C1 segment of cervical spinal cord (tissue), 14 donors: Measurements from ENCODE around the gene LTBP4.
"Not testable (repeated sequence)": the region's sequence is repeated elsewhere in the genome, so short reads cannot be mapped to it uniquely, and the experiment has no call there.

Experiments used
- DNase-seq, 14 donors: peaks; one replicate each; lab custom pipeline; 2025; lab: John Stamatoyannopoulos, UW

Gene LTBP4

DNA sequence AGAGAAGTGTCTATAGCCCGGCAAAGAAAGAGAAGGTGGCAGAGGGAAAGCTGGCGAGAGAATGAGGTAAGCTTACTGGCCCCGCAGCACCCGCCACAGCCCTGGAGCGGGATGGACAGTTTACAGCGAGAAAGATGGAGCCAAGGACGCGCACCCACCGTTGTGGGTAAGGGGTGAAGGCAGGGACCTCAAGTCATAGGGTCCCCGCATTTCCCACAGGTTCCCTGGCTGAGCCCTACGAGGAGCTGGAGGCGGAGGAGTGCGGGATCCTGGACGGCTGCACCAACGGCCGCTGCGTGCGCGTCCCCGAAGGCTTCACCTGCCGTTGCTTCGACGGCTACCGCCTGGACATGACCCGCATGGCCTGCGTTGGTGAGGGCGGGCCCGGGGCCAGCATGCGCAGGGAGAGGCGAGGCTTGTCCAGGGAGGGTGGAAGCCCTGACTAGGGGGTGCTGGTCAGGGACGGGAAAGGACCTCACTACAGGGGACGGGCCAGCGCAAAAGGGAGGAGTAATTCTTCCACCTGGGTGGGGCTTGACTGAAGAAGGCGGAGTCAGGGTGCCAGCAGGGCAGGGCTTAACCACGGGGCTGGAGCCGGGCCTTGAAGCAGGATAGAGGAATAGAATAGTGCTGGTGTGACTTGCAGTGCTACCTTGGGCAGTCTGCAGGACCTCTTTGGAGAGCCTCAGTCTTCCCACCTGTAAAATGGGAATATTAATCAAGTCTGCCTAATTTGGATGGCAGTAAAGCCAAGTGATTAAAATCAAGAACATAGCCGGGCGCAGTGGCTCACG, 26.5 kb downstream of the LTBP4 start:
- no peak for DNase-seq

DNA sequence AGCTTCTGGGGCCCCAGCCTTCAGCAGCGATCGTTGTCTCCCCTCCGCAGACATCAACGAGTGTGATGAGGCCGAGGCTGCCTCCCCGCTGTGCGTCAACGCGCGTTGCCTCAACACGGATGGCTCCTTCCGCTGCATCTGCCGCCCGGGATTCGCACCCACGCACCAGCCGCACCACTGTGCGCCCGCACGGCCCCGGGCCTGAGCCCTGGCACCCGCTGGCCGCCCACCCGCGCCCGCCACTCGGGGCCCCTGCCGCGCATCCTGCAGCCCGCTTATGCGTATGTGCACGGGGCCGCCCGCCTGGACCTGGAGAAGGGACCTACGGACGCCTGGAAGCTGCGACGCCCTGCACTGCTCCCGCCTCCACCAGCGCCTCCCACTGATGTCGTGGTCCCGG, 28.2 kb downstream of the LTBP4 start:
- DNase-seq = no peak

DNA sequence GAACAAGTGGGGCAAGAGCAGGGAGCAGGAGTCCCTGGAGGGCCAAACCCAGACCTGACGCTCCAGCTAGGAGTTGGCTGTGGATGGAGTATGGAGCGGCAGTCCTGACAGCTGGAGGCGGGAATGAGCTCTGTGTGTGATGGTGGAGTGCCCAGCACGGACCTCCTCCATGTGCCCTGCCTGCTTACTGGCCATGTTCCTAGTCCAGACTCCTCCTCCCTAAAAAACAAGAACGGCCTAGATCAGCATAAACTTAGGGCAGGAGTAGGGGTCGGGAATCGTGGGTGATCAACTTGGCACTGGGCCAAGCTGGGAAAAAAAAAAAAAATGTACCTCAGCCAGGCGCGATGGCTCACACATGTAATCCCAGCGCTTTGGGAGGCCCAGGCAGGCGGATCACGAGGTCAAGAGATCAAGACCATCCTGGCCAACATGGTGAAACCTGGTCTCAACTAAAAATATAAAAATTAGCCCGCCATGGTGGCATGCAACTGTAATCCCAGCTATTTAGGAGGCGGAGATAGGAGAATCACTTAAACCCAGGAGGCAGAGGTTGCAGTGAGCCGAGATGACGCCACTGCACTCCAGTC, 29.5 kb downstream of the LTBP4 start:
- no peak for DNase-seq

DNA sequence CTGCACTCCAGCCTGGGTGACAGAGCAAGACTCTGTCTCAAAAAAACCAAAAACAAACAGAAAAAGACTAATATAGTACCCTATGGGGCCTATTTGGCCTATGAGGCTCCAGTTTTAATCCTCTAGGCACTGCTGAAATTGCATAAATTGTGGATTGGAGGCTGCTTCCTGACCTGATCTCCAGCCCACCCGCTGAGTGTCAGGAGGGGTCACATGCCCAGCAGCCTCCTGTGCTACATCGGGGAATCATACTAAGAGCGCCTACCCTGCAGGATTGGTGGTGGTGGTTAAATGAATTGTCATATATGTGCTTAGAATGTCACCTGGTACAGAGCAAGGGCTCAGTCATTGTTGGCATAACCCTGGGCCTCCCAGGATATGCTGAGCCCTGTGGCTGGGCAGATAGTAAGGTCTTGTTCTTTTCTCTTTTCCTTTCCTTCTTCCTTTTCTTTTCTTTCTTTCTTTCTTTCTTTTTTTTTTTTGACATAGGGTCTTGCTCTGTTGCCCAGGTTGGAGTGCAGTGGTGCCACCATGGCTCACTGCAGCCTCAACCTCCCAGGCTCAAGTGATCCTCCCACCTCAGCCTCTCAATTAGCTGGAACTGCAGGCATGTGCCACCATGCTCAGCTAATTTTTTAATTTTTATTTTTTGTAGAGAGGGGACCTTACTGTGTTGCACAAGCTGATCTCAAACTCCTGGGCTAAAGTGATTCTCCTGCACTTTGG, 31.3 kb downstream of the LTBP4 start:
- DNase-seq = no peak

DNA sequence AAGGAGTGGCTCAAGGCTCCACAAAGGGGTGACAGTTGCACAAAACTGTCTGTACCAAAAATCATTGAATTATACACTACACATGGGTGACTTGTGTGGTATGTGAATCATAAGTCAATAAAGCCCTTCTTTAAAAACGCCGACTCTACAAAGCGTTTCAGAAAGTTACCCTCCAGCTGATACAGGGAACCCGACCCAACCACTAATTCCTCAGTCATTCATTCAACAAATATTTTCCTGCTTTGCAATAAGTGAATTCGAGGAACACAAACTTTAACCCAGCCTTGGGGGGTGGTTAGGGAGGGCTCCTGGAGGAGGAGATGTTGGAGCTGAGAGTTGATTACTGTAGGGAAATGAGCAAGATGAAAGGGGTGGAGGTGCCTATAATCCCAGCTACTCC, 32.0 kb downstream of the LTBP4 start:
- no peak for DNase-seq

DNA sequence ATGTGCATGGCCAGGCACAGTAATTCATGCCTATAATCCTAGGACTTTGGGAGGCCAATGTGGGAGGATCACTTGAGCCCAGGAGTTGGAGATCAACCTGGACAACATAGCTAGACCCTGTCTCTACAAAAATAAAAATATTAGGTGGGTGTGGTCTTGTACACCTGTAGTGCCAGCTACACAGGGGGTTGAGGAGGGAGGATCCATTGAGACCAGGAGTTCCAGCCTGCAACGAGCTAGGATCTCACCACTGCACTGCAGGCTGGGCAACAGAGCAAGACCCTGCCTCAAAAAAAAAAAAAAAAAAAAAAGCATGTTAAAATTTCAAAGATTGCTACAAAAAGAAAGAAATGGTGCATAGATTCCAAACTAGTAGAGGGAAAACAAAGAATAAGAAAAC, 37.2 kb downstream of the LTBP4 start:
- DNase-seq = no peak

DNA sequence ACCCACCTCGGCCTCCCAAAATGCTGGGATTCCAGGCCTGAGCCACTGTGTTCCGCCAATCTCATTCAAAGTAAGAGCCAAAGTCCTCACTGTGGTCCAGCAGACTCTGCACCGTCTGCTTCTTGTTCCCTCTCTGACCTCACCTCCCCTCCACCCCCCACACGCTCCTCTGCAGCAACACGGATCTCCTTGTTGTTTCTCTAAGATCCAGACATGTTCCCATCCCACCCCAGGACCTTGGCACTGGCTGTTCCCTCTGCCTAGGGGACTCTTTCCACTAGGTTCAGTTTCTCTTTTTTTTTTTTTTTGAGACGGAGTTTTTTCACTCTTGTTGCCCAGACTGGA, 38.4 kb downstream of the LTBP4 start:
- DNase-seq = no peak

DNA sequence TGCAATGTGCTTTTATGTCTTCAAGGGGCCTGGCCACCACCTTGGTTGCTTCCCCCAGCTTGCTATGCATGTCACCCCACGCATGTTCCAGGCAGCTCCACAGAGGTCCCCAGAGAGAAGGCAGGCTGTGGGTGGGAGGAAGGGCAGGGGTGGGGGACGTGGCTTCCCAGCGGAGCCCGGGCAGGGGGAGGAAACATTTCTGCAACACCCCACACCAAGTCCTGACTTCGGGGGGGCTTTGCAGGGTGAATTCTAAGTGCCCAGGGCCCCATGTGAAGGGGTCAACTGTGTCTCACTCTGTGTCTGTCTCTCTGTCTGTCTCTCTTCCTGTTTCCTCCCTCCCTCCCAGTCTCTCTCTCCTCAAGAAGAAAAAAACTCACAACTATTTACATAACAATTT, 39.6 kb downstream of the LTBP4 start:
- no peak for DNase-seq

DNA sequence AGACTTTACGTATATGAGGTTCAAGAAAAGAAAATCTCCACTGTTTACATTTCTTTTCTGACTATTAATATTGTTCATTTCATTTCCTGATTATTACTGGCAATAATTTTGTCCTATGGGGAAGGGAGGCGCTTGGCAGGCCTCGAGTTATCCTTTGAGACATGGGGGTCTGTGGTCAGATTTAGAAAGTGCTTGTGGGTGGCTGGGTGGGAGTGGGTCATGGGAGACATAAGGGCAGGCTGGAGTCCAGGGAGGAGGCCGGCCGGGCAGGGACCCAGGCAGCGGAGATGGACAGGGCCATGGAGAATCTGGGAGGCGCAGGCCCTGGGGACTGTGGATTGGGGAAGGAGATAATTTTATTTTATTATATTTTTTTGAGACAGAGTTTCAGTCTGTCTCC, 40.1 kb downstream of the LTBP4 start:
- no peak for DNase-seq

DNA sequence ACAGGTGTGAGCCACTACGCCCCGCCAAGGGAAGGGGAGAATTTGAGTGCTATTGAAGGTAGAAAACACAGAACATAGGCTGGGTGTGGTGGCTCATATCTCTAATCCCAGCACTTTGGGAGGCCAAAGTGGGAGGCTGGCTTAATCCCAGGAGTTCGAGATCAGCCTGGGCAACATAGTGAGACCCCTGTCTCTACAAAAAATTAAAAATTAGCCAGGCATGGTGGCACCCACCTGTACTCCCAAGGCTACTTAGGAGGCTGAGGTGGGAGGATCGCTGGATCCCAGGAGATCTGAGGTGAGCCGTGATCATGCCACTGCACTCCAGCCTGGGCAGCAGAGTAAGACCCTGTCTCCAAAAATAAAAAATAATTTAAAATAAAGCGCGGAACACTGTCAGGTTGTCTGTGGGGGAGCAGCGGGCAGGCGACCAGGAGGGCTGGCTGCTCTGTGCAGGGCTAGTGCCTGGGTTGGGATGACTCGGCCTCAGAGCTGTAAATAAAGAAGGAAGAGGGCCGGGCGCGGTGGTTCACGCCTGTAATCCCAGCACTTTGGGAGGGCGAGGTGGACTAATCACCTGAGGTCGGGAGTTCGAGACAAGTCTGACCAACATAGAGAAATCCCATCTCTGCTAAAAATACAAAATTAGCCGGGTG, 41.0 kb downstream of the LTBP4 start:
- no peak for DNase-seq

DNA sequence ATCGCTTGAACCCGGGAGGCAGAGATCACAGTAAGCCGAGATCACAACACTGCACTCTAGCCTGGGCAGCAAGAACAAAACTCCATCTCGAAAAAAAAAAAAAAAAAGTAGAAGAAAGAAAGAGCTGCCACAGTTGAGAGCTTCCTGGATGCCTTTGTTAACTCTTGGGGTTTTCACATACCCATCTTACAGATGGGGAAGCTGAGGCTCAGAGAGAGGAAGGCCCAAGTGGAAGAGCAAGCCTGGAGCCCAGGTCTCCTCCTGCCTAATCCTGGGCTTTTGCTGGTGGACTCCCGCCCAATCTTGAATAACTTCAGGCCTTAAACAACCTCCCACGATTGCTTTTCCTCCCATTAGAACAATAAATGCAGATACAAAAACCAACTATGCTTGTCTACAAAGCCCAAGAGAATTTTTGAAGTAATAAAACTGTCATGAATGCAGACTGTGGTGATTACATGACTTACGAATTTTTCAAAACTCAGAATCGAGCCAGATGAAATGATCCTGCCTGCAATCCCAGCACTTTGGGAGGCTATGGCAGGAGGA, 41.7 kb downstream of the LTBP4 start:
- DNase-seq = no peak

DNA sequence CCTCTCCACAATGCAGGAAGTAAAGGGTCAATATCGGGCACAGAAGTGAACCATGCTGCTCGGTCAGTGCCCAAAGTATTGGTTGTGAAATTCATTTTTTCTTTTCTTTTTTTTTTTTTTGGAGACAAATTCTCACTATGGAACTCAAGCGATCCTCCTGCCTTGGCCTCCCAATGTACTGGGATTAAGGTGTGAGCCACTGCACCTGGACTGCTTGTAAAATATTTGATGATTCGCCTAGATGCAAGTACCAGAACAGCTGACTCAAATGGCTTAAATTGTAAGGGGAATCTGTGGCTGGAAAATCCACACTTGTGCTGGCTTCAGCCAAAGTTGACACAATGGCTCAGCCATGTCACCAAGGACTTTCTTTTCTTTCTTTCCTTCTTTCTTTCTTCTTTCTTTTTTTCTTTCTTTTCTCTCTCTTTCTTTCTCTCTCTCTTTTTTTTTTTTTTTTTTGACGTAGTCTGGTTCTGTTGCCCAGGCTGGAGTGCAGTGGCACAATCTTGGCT, 45.6 kb downstream of the LTBP4 start:
- no peak for DNase-seq

DNA sequence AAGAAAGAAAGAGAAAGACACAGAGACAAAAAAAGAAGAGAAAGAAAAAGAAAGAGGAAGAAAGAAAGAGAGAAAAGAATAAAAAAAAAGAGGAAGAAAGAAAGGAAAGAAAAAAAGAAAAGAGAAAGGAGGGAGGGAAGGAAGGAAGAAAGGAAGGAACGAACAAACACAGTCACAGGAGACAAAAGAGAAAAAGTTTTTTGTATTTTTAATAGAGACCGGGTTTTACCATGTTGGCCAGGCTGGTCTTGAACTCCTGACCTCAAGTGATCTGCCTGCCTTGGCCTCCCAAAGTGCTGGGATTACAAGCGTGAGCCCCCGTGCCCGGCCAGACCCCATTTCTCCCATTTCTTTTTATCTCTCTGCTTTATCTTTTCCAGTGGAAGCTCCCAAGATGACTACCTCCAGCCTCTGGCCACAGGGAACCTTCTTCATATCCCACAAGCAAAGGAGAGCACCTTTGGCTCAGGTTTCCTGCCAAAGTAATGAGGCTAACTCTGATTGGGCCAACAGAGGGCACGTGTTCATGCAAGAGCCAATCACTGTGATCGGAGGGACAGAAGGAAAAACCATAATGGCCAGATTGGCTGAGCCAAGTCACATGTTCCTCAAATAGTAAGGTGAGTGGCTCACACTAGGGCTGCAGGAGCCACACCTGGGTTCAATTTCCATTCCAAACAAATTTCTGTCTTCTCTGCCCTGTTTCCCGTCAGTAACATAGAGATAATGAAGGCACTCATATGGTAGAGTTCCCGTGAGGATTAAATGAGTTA, 48.9 kb downstream of the LTBP4 start:
- DNase-seq = not testable (repeated sequence)

DNA sequence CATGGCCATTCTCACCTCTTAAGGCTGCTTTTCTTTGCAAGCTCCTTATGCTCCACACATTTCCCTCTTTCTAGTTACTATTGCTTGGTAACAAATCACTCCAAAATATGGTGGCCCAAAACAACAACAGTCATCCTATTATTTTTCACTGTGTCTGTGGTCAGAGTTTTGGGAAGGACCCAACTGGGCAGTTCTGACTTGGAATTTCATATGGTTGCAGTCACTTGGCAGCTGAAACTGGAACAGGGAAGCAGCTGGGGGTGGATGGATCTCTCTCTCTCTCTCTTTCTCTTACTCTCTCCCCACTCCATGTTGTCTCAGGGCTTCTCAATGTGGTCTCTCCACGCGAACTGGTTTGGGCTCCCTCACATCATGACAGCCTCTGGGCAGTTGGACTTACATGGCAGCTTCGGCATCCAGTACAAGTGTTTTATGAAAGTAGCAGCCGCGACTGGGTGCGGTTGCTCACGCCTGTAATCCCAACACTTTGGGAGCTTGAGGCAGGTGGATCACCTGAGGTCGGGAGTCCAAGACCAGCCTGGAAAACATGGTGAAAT, 49.7 kb downstream of the LTBP4 start:
- DNase-seq = no peak

DNA sequence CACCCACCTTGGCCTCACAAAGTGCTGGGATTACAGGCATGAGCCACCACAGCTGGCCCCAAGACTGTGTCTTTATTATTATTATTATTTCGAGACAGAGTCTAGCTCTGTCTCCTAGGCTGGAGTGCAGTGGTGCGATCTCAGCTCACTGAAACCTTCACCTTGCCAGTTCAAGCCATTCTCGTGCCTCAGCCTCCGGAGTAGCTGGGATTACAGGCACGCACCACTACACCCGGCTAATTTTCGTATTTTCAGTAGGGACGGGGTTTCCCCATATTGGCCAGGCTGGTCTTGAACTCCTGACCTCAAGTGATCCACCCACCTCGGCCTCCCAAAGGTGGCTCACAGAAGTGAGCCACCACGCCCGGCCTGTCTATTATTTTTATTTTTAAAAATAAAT, 51.1 kb downstream of the LTBP4 start:
- DNase-seq = not testable (repeated sequence)

DNA sequence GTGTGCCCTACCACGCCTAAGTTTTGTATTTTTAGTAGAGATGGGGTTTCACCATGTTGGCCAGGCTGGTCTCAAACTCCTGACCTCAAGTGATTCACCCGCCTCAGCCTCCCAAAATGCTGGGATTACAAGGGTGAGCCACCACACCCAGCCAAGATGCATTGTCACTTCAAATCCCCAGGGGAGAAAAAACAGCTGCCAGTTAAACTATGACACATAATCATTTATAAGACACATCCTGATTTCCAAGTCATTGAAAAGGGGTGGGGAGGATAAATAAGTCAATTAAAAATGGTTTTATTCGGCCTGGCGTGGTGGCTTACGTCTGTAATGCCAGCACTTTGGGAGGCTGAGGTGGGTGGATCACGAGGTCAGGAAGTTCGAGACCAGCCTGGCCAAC, 54.5 kb downstream of the LTBP4 start:
- DNase-seq = not testable (repeated sequence)

DNA sequence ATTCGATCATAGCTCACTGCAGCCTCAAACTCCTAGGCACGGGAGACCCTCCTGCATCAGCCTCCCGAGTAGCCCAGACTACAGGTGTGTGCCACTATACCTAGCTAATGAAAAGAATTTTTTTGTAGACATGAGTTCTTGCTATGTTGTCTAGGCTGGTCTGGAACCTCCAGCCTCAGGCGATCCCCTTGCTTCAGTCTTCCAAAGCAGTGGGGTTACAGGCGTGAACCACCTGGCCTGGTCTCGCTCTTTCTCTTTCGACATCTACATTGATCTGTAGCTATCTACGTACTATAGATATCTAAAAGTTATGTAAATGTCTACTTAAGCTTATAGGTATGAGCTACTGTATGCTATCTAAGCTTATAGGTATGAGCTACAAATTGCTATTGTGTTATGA, 56.9 kb downstream of the LTBP4 start:
- no peak for DNase-seq

DNA sequence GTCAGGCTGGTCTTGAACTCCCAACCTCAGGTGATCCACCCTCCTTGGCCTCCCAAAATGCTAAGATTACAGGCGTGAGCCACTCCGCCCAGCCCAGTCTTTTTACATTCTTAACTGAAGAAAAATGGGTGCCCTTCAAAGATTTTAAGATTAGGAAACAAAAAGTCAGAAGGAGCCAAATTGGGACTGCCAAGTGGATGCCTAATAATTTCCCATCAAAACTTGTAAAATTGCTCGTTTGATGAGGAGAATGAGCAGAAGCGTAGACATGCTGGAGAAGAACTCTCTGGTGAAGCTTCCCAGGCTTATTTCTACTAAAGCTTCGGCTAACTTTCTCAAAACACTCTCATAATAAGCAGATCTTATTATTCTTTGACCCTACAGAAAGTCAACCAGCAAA, 57.9 kb downstream of the LTBP4 start:
- no peak for DNase-seq

DNA sequence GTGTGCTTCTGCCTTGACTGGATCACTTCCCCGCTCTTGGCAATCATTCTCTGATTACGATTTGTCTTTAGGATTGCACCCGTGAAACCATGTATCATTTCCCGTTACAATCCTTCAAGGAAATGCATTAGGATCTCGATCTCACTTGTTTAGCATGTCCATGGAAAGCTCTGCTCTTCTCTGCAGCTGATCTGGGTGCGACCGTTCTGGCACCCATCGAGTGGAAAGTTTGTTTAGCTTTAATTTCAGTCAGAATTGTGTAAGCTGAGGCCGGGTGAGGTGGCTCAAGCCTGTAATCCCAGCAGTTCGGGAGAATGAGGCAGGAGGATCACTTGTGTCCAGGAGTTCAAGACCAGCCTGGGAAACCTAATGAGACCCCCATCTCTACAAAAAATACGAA, 58.4 kb downstream of the LTBP4 start:
- DNase-seq = no peak

DNA sequence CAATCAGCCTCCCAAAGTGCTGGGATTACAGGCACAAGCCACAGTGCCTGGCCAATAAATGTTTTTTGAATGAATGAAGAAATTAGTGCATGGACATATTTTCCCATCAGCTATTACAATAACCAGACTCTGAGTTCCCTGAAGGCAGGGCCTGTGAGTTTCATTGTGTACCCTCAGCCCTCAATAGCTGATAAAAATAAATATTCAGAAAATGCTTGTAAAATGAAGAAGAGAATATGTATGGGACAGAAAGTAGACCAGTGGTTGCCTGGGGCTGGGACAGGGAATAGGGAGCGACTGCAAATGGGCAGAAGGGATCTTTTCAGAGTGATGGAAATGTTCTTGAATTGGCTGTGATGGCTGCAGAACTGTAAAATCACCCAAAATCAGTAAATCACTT, 60.4 kb downstream of the LTBP4 start:
- DNase-seq = no peak
